ENCODE results near the gene TMEM202.

GRCh38 chr15:72420576-72420975 lies 22.5 kb downstream of the TMEM202 start:
- TF ChIP-seq CTCF (IDR thresholded peaks at IDR 0.05; ENCODE audit: insufficient read depth, low read length) (no peak), GABPA (IDR thresholded peaks at IDR 0.05; ENCODE audit: low read depth) (no peak), REST (IDR thresholded peaks at IDR 0.05; ENCODE audit: insufficient replicate concordance, low read depth) (no peak), POLR2AphosphoS5 (IDR thresholded peaks at IDR 0.05; ENCODE audit: low read depth) (no peak)
